ENCODE measurements around the gene DNAJC11. TPM values are rescaled to one million over a fixed set of nuclear protein-coding genes. Genes with fewer than 3 reads are reported as not detected.

Gene DNAJC11
- total and polyA plus RNA-seq, 10 donors = 13.3 to 66.9 (median 54.6) TPM

DNA sequence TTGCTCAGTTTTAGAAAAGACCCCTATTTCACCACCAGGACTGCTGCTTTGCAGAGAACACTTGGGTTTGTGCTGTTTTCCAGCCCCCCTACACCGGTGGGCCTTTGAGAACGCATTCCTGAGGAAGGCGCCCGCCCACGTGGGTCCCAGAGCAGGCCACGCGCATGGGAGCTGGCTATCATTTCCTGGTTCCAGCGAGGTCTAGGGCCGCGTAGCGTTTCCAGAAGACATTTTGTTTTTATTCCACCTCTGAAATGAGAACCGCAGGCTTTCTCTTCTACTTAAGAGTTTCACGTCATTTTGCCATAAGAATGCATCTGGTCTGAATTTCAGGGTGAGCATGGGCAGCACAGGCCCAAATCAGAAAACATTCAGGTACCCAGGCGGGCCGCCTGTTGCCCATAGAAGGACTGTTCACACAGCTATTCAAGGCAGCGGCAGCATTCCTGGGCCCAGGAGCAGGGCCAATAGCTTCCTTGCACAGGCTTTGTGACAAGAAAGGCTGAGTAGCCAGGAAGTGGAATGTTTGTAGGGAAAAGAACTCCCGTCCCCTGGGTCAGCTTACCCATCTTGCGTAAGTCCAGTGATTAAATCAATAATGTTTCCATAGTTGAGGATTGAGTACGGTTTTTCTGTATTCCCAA is 97.6 kb downstream of the DNAJC11 start:
- no peaks in the 10 kb centered on the region for H3K27me3 ChIP-seq (replicated peaks in 1 of 7)
- H3K36me3 ChIP-seq = peaks cover 0 to 5% (median under 1%) of the 10 kb centered on the region in 6 donors
- WGBS, 5 donors = 48 to 60% (median 56%) methylated on average over 18 to 19 of the region's 19 CpGs
- peaks cover 20 to 50% (median 38%) of the 10 kb centered on the region in 6 donors for H3K4me1 ChIP-seq
- H3K9me3 ChIP-seq = no peaks in the 10 kb centered on the region
- intact Hi-C loops (cut with DNase I; ENCODE audit: low total_unique reads) = no loop called here
- DNase-seq = peak; percentile 87
- H3K4me3 ChIP-seq = peak overlapping the region in 7 of 8 donors; percentile 95 to 100 (median 99)
- TF ChIP-seq POLR2A (IDR thresholded peaks at IDR 0.05) (no peak), POLR2AphosphoS5 (IDR thresholded peaks at IDR 0.05) (no peak)
- TF ChIP-seq, protein P1, sequence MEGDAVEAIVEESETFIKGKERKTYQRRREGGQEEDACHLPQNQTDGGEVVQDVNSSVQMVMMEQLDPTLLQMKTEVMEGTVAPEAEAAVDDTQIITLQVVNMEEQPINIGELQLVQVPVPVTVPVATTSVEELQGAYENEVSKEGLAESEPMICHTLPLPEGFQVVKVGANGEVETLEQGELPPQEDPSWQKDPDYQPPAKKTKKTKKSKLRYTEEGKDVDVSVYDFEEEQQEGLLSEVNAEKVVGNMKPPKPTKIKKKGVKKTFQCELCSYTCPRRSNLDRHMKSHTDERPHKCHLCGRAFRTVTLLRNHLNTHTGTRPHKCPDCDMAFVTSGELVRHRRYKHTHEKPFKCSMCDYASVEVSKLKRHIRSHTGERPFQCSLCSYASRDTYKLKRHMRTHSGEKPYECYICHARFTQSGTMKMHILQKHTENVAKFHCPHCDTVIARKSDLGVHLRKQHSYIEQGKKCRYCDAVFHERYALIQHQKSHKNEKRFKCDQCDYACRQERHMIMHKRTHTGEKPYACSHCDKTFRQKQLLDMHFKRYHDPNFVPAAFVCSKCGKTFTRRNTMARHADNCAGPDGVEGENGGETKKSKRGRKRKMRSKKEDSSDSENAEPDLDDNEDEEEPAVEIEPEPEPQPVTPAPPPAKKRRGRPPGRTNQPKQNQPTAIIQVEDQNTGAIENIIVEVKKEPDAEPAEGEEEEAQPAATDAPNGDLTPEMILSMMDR (IDR thresholded peaks at IDR 0.05 in 8 of 11, conservative IDR thresholded peaks at IDR 0.05 in 3 of 11) = no peak
- peak overlapping the region; percentile 97 to 99 (median 99) for H3K27ac ChIP-seq

DNA sequence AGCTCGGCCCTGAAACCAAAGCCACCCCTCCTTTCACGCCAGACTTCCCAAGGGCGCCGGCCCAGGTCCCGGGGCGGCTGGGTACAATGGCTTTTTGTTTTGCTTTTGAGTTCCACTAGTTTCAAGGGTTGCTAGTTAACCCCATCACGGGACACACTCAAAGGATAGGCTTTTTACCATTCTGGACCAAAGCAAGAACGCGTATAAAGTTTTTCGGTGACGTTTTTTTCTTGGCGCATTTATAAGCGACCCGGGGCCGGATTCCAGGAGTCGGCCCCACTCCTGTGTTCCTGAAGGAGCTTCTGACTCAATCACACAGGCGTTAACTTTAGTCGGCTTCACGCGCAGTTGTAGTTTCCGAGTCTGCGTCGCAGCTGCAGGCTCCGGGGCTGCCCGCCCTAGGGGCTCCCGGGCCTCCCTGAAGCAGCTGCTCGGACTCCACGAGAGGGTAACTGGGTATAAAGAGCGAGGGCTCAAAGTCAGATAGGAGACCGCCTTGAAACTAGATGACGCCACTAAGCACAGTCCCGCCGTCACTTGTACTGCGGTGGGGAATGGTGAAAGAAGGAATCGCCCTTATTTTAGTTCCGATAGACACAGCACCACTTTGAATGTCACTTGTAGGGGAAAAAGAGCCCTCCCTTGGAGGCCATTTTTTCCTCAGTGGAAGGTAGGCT is 98.2 kb downstream of the DNAJC11 start:
- Histone ChIP-seq H3K27ac (peak overlapping the region; percentile 97 to 99 (median 99)), H3K27me3 (replicated peaks in 1 of 7) (no peaks in the 10 kb centered on the region), H3K4me3 (peak overlapping the region; percentile 90 to 100 (median 99)), H3K36me3 (peaks cover 0 to 11% (median 6%) of the 10 kb centered on the region in 6 donors), H3K4me1 (peaks cover 23 to 56% (median 44%) of the 10 kb centered on the region in 6 donors), H3K9me3 (no peaks in the 10 kb centered on the region)
- peak; percentile 90 for DNase-seq
- TF ChIP-seq POLR2AphosphoS5 (IDR thresholded peaks at IDR 0.05) (peak in 1 of 3 donors; percentile 16), POLR2A (IDR thresholded peaks at IDR 0.05) (peak in 2 of 3 donors; percentile 6 to 20)
- TF ChIP-seq, protein P1 (IDR thresholded peaks at IDR 0.05 in 8 of 11, conservative IDR thresholded peaks at IDR 0.05 in 3 of 11) = peak in 1 of 11 experiments; percentile 13
- intact Hi-C loops (cut with DNase I; ENCODE audit: low total_unique reads) = no loop called here
- 0 to 2% (median 1%) methylated on average over 32 to 36 of the region's 36 CpGs for WGBS, 5 donors

DNA sequence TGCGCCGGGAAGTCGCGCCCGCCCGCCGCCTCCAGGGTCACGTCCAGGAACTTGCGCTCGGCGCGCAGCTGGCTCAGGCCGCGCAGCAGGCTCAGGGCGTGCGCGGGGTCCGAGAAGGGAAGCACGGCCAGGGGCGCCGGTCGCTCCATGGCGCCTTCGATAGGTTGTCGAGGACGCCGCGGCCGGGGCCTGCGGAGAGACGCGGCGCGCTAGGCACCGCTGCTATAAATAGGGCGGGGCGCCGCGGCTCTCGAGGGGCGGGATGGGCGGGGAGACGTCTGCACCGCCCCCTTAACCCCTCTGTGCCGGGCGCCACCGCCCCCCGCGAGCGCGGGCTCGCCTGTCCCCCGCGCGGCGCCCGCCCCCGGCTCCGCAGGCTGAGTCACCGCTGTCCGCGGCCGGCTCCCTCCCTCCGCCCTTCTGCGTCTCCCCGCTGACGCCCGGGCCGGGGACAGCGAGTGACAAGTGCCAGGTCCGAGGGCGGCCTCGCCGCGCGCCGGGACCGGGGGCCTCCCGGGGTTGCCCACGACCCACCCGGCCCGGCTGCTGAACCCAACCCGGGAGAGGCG is 98.9 kb downstream of the DNAJC11 start, which contains the start of gene KLHL21:
TSS of gene KLHL21 (minus strand) at position 201 of the 569 bp plus-strand sequence. CDS start at position 149, 52 bp downstream.
- H3K9me3 ChIP-seq = no peaks in the 10 kb centered on the region
- TF ChIP-seq POLR2AphosphoS5 (IDR thresholded peaks at IDR 0.05) (peak; percentile 95 to 96 (median 95)), POLR2A (IDR thresholded peaks at IDR 0.05) (peak; percentile 38 to 73 (median 72))
- TF ChIP-seq, protein P1 (IDR thresholded peaks at IDR 0.05 in 8 of 11, conservative IDR thresholded peaks at IDR 0.05 in 3 of 11) = peak in 2 of 11 experiments; percentile 11 to 28
- WGBS, 5 donors = 0 to 1% (median 0%) methylated on average over 11 to 84 of the region's 84 CpGs
- peak within 1 kb of the TSS; percentile 97 to 99 (median 99) for H3K27ac ChIP-seq
- peaks cover 23 to 63% (median 50%) of the 10 kb centered on the region in 6 donors for H3K4me1 ChIP-seq
- no peaks in the 10 kb centered on the region for H3K27me3 ChIP-seq (replicated peaks in 1 of 7)
- peak within 1 kb of the TSS; percentile 90 to 100 (median 99) for H3K4me3 ChIP-seq
- H3K36me3 ChIP-seq = peaks cover 4 to 18% (median 13%) of the 10 kb centered on the region in 6 donors
- intact Hi-C loops (cut with DNase I; ENCODE audit: low total_unique reads) = no loop called here
- DNase-seq = peak; percentile 97
